ENCODE data around the gene KRT33B. TPM values are rescaled to one million over a fixed set of nuclear protein-coding genes. Genes with fewer than 3 reads are reported as not detected.

The KRT33B gene
- total and polyA plus RNA-seq, 2 of the 8 experiments (the other 6 are each of a cell fraction or from before 2014, with no cell fraction given): not detected

DNA sequence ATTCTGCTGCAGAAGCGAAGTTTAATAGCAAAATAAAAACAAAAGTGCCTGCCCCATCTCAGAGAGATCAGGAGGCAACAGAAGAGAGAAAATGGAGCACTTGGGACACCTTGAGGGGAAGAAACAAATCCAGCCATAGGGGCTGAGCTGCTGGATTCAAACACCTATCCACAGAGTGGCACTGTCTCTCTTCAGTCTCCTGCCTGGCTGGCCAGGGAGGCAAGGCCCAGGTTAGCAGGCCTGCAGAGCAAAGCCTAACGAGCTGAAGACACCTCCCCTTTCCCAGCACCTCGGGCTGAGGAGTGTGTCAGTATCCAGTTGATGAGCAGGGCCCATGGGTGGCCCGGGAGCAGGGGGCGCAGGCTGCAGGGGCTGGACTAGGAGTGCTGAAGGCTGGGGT, 36.6 kb upstream of the KRT33B start:
- WGBS, 2 experiments (ENCODE audit: extremely low coverage in 1 of 2, insufficient coverage in 1 of 2, insufficient read length in 1 of 2, insufficient replicate concordance in 2 of 2, low coverage in 1 of 2, low lambda C conversion rate in 2 of 2, missing lambda C conversion rate in 1 of 2): 59% methylated on average over 5 of the region's 5 CpGs; no CpG with 5 or more reads in 1 of the 2 experiments
- Histone ChIP-seq H2AFZ (ENCODE audit: low read length) (no peak overlapping the region), H4K20me1 (replicated peaks in 1 of 2; ENCODE audit: control insufficient read depth in 1 of 2, insufficient read depth in 2 of 2, low read length in 2 of 2) (no peaks in the 10 kb centered on the region), H4K8ac (ENCODE audit: extremely low read depth, insufficient read depth, low read length) (no peak overlapping the region), H2AK5ac (ENCODE audit: low read depth, low read length) (no peak overlapping the region), H3K23me2 (ENCODE audit: low read depth, low read length) (no peaks in the 10 kb centered on the region), H3K9ac (replicated peaks in 1 of 4; ENCODE audit: extremely low read depth in 1 of 4, low read depth in 3 of 4, low read length in 3 of 4) (no peak overlapping the region), H4K91ac (replicated peaks; ENCODE audit: insufficient read length, low read length) (no peak overlapping the region), H3K27ac (ENCODE audit: low read depth, low read length) (no peak overlapping the region), H3K14ac (ENCODE audit: insufficient read length) (no peak overlapping the region), H3K79me1 (ENCODE audit: low read depth, low read length) (no peaks in the 10 kb centered on the region), H2BK120ac (replicated peaks; ENCODE audit: low read depth, low read length) (no peak overlapping the region), H3K4me3 (ENCODE audit: extremely low read depth in 1 of 4, insufficient read depth in 2 of 4, low read depth in 3 of 4, low read length in 4 of 4) (no peak overlapping the region), H3K79me2 (ENCODE audit: control insufficient read depth in 1 of 2, insufficient read depth in 2 of 2, low read length in 2 of 2) (no peaks in the 10 kb centered on the region), H3K4me2 (ENCODE audit: insufficient read depth in 1 of 2, low read depth in 2 of 2, low read length in 2 of 2) (no peak overlapping the region), H4K5ac (ENCODE audit: insufficient read length, low read depth, low read length) (no peak overlapping the region), H2BK15ac (ENCODE audit: low read length) (no peak overlapping the region), H2BK5ac (ENCODE audit: low read depth, low read length) (no peak overlapping the region), H3K4ac (replicated peaks; ENCODE audit: insufficient read length, low read depth, low read length) (no peak overlapping the region), H3K36me3 (ENCODE audit: control insufficient read depth in 2 of 4, insufficient read depth in 4 of 4, low read length in 3 of 4) (no peaks in the 10 kb centered on the region), H3K27me3 (replicated peaks in 1 of 4; ENCODE audit: control insufficient read depth in 3 of 4, extremely low read depth in 1 of 4, insufficient read depth in 3 of 4, low read length in 3 of 4) (no peaks in the 10 kb centered on the region; a peak in 1 of 7 replicates), H2BK12ac (ENCODE audit: low read depth, low read length) (no peak overlapping the region), H3K18ac (ENCODE audit: extremely low read depth, low read length) (no peak overlapping the region), H2BK20ac (ENCODE audit: low read length) (no peak overlapping the region), H3K9me3 (ENCODE audit: insufficient read depth in 2 of 2, low read depth in 1 of 2, low read length in 1 of 2) (no peaks in the 10 kb centered on the region), H3K23ac (ENCODE audit: insufficient read length) (no peak overlapping the region), H3K4me1 (replicated peaks in 1 of 4; ENCODE audit: control insufficient read depth in 3 of 4, insufficient read depth in 4 of 4, low read length in 3 of 4) (peaks cover 0 to 1% (median 0%) of the 10 kb centered on the region in 4 experiments; a peak in 2 of 7 replicates), H3K56ac (replicated peaks; ENCODE audit: insufficient read length, low read depth, low read length) (no peak overlapping the region)
- CTCF ChIA-PET (ENCODE audit: partially characterized antibody): interaction anchor here (0.6 to 7.2 kb wide), 14 partner anchors 12 to 460 kb away, joined by 3 to 51 read pairs (median 4); partner anchors contain the start of gene KRT15
- DNase-seq (ENCODE audit: low read depth in 1 of 2, low spot score in 2 of 2) (no peak), FAIRE-seq (no peak)
- POLR2A ChIA-PET (ENCODE audit: partially characterized antibody): interaction anchor here (1.1 kb wide), 1 partner anchor 116 kb away, joined by 3 read pairs; no protein-coding TSS in a partner anchor
- TF ChIP-seq ASH2L (IDR thresholded peaks at IDR 0.05; ENCODE audit: low read length) (no peak), RAD21 (IDR thresholded peaks at IDR 0.05 in 1 of 2, conservative IDR thresholded peaks at IDR 0.05 in 1 of 2; ENCODE audit: low read depth in 2 of 2, low read length in 2 of 2) (peak; percentile 42 to 57), ZNF274 (IDR thresholded peaks at IDR 0.05; ENCODE audit: borderline replicate concordance, extremely low read depth, low read length) (no peak), CREB1 (IDR thresholded peaks at IDR 0.05) (no peak), JUN (IDR thresholded peaks at IDR 0.05; ENCODE audit: low read depth, low read length) (no peak), EP300 (IDR thresholded peaks at IDR 0.05; ENCODE audit: borderline replicate concordance in 1 of 2, low read depth in 2 of 2, low read length in 2 of 2) (no peak), JUND (IDR thresholded peaks at IDR 0.05; ENCODE audit: low read length) (no peak), RBBP5 (IDR thresholded peaks at IDR 0.05; ENCODE audit: borderline replicate concordance, low read depth, low read length) (no peak), POLR2A (IDR thresholded peaks at IDR 0.05; ENCODE audit: control extremely low read depth in 1 of 2, low read depth in 2 of 2, low read length in 2 of 2) (no peak), PHF8 (conservative IDR thresholded peaks at IDR 0.05; ENCODE audit: low read depth, low read length) (no peak), CHD2 (IDR thresholded peaks at IDR 0.05; ENCODE audit: low read length) (no peak)
- TF ChIP-seq, protein P1, sequence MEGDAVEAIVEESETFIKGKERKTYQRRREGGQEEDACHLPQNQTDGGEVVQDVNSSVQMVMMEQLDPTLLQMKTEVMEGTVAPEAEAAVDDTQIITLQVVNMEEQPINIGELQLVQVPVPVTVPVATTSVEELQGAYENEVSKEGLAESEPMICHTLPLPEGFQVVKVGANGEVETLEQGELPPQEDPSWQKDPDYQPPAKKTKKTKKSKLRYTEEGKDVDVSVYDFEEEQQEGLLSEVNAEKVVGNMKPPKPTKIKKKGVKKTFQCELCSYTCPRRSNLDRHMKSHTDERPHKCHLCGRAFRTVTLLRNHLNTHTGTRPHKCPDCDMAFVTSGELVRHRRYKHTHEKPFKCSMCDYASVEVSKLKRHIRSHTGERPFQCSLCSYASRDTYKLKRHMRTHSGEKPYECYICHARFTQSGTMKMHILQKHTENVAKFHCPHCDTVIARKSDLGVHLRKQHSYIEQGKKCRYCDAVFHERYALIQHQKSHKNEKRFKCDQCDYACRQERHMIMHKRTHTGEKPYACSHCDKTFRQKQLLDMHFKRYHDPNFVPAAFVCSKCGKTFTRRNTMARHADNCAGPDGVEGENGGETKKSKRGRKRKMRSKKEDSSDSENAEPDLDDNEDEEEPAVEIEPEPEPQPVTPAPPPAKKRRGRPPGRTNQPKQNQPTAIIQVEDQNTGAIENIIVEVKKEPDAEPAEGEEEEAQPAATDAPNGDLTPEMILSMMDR (IDR thresholded peaks at IDR 0.05; ENCODE audit: control extremely low read depth in 1 of 3, insufficient read depth in 1 of 3, low read depth in 1 of 3, low read length in 3 of 3): peak in 1 of 3 experiments; percentile 27; a peak in 1 of 4 replicates
